A204.1 (cell line): ENCODE results near the gene RAB44.
"Not testable (repeated sequence)": the region's sequence is repeated elsewhere in the genome, so short reads cannot be mapped to it uniquely, and the experiment has no call there.

ENCODE experiments used
- FAIRE-seq: peaks from 2 replicates; lab custom pipeline; 2012; peaks lifted over from hg19 to GRCh38; lab: Jason Lieb, UNC

Gene RAB44

GRCh38 chr6:36697481-36697903 is at the start of gene RAB44:
Gene RAB44, plus strand, starts transcription at chr6:36697826. Its CDS starts 6,410 bp downstream, at chr6:36704236.
- no peak for FAIRE-seq

DNA sequence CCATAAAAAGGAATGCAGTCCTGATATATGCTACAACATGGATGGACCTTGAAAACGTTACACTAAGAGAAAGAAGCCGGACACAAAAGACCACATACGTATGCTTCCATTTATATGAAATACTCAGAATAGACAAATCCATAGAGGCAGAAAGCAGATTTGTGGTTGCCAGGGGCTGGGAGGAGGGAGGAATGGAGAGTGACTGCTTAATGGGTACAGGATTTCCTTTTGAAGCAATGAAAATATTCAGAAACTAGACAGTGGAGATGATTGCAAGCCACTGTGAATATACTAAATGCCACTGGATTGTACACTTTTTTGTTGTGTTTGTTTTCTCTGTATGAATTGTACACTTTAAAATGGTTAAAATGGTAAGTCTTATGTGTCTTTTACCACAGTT is 48.5 kb upstream of the RAB44 start:
- FAIRE-seq, result no peak

- no peak for FAIRE-seq
These were observed 47.7 kb upstream of the RAB44 start for GRCh38 chr6:36649701-36650484.

GRCh38 chr6:36650848-36651478 is 46.7 kb upstream of the RAB44 start:
- no peak for FAIRE-seq

- no peak for FAIRE-seq
These were observed 45.8 kb upstream of the RAB44 start for GRCh38 chr6:36651659-36652379.

DNA sequence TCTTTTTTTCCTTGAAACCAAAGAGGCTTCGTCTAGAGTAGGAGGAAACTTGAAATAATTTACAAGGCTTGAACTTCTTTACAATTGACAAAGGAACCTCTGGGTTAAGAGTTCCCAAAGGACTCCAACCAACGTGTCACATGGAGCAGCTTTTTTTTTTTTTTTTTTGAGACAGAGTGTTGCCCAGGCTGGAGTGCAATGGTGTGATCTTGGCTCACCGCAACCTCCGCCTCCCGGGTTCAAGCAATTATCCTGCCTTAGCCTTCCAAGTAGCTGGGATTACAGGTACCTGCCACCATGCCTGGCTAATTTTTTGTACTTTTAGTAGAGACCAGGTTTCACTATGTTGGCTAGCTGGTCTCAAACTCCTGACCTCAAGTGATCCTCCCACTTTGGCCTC is 43.2 kb upstream of the RAB44 start:
- not testable (repeated sequence) for FAIRE-seq

DNA sequence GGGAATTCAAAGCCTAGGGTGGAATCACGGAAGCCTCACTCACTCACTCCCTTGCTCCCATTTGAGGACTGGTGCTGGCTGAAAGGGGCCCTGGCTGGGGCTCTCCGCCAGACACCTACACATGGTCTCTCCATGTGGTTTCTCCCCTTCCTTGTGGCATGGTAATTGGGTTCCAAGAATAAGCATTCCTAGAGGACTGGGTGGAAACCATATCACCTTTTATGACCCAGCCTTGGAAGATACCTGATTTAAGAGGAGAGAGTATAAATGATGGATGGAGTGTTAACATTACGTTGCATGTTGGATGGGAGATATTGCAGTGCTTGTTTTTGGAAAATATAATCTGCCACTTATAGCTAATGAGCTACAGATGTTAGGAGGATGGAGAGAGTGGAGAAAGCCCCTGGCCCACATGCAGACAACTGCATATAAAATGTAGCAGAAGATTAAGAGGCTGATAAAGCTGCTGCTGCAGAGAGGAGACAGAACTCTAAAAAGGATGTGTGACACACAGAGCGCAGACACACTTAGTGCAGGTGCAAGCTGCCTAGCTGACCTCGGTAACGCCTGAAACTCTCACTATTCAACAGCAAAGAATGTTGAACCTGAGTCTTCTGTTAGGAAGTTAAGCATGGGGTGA is 42.4 kb upstream of the RAB44 start:
- FAIRE-seq, result no peak

GRCh38 chr6:36656441-36656840 is 41.2 kb upstream of the RAB44 start:
- FAIRE-seq, result no peak

DNA sequence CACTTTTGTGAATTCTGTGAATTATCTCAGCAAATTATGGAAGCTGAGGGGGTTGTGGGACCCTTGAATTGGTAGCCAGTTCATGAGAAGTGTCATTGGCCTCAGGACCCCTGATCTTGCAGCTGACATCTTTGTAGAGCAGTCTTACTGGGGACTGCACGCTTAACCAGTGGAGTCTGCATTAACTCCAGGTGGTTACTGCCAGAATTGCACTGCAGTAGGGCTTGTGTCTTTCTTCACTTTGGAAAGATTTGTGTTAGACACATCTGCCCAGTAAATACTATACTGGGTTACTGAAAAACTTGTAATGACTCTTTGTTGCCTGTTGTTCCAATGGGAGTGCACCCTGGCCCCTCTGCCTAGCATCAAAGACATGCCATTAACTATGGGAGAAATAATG is 40.4 kb upstream of the RAB44 start:
- no peak for FAIRE-seq

- FAIRE-seq, result no peak
These were observed 39.6 kb upstream of the RAB44 start for GRCh38 chr6:36657942-36658544.

- no peak for FAIRE-seq
These were observed 38.4 kb upstream of the RAB44 start for GRCh38 chr6:36659271-36659670.

GRCh38 chr6:36660771-36661471 is 36.7 kb upstream of the RAB44 start:
- FAIRE-seq, result no peak

DNA sequence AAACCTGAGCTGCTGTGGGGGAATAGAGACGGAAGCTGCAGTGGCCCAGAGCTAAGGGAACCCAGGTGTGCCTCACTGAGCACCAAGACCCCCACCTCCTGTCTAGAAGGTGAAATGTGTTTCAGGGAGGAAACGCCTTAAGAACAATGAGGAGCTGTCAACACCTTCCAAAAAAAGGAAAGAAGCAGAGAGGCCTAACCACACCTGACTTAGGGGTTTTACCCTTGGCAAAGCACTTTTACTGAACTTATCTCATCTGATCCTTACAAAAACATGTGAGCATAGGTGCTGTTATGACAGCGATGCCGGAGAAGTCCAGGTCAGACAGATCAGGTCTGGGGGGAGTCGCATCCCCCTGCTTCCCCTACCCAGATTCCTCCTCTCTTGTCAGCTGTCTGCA is 35.2 kb upstream of the RAB44 start:
- FAIRE-seq, result no peak

GRCh38 chr6:36662827-36663256 is 34.8 kb upstream of the RAB44 start:
- no peak for FAIRE-seq

DNA sequence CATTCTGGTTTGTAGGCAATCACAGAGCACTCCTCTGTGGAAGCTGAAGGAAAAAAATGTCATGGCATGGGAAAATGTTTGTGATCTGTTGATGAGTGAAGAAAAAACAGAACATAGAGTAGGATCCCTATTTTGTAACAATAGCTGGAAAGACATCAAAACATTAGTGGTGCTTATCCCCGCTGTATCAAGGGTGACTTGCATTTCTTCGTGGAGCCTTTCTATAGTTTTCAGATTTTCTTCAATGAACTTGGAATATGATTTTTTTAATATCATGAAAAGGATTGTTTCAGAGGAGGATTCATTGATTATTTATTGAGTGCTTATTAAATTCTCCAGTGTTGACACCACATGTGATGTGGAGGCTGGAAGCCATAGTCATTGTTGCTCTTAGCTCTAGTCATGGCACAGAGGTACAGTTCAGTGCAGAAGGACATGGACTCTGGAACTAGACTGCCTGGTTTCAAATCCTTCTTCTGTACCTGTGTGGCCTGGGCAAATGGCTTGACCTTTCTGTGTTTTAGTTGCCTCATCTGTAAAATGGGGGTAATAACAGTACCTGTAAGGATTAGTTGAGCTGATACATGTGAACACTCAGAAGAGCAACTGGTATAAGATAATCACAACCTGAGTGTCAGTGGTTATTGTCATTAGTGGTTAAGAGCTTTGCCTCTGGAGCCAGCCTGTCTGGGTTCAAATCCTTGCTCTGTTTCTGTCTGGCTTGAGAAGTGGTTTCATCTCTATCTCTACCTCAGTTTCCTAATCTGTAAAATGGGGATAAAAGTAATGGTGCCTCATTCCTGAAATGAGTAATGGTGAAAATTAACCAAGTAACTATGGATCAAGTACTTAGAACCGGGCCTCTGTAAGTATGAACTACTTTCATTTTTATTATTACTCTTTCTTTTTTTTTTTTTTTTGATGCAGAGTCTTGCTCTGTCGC is 33.9 kb upstream of the RAB44 start:
- FAIRE-seq, result no peak

- FAIRE-seq, result no peak
These were observed 32.4 kb upstream of the RAB44 start for GRCh38 chr6:36665180-36665579.

DNA sequence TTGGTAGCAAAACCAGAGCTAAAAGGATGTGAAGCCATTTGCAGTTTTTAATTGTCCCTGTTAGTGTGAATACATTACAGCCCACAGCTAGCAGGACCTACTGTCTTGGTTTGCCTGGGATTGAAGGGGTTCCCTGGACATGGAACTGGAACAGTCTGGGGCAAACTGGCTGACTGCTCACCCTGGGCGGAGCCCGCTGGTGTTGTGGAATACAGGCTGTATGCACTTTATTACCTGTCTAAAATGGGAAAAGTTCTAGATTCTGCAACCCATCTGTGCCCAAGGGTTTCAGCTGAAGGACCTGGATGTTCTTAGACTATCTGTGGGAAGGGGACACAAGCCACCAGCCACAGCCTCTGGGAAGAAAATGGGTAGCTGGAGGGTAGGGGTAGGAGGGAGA is 31.3 kb upstream of the RAB44 start:
- FAIRE-seq, result no peak

GRCh38 chr6:36666826-36667591 is 30.6 kb upstream of the RAB44 start:
- no peak for FAIRE-seq

DNA sequence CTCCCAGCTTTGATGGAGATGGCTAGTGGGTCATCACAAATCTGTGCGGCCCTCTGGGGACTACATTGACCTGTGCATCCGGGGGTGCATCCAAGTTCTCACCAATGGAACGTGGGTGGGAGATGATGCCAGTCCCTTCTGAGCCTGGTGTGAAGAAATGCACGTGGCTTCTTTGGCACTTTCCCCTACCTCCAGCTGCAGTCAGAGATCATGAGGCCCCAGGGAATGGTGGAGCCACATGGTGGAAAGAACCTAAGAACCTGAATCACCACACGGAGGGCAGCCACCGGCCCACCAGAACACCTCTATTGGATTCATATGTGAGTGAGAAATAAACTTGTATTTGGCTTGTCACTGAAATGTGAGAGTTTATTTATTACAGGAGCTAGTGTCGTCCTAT is 29.0 kb upstream of the RAB44 start:
- FAIRE-seq, result no peak

DNA sequence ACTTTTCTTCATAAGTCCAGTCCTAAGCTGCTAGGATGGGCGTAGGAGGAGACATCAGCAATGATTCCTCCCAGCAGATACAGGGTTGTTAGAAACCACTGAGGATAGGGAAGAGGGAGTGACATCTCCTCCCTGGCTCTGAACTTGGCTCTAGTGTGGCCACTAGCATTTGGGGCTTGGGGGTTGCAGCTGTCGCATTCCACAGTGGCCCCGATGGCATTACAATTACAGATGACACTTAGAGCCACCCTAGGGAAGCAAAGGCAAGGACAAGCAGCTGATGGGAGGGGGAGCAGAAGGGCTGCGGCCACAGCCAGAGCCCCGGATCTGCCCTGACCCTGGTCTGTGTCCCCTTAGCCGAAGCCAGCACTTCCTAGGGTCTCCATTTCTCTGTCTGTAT is 28.6 kb upstream of the RAB44 start:
- no peak for FAIRE-seq
